Coronary artery (tissue), 2 donors: ENCODE measurements around the gene ASIP.
"Not testable (repeated sequence)": the region's sequence is repeated elsewhere in the genome, so short reads cannot be mapped to it uniquely, and the experiment has no call there.

Experiments used
- DNase-seq: peaks from one replicate; pipeline ENCODE4 v3.0.0-alpha.2; 2017; ENCODE audit warnings: low spot score
- H3K27ac ChIP-seq, 2 donors: fragments of 200-600 bp; sonication (generic); one replicate each; pipeline ENCODE4 v1.5.1; 2016 to 2019
- H3K4me3 ChIP-seq: fragments of 200-600 bp; sonication (generic); 2 replicates; pipeline ENCODE4 v1.5.1; 2016; ENCODE audit warnings: mild to moderate bottlenecking, moderate library complexity
- CTCF ChIP-seq: fragments of 200-600 bp; sonication (generic); IDR thresholded peaks from one replicate; pipeline ENCODE4 v1.5.1; 2019; ENCODE audit warnings: antibody characterized with exemption

ASIP gene

GRCh38 chr20:34240693-34241615, at the start of gene ASIP:
ASIP (plus strand) TSS chr20:34241423; CDS start chr20:34260375, 18,952 bp downstream.
- no peak for DNase-seq
- Histone ChIP-seq H3K4me3 (no peak within 1 kb of the TSS), H3K27ac (no peak within 1 kb of the TSS)
- TF ChIP-seq CTCF: no peak

DNA sequence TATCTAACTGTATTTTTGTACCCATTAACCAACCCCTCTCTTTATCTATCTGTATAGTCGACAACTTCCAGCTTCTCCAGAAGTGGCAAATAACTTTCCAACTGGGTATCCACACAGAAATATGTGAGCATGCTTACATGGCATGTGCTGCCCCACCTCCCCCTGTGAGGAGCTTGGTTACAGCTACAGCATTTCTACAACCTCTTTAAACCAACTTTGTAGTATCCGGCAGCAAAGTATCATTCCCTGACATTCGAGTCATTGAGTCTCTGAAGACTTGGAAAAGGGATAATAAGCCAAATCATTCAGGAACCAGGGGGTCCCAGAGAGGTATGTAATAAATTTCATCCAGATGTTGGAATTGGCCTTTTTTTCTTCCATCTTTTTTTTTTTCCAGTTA, 48.2 kb upstream of the ASIP start:
- DNase-seq: no peak
- H3K4me3 ChIP-seq: no peak overlapping the region
- no peak for TF ChIP-seq CTCF
- H3K27ac ChIP-seq: no peak overlapping the region

DNA sequence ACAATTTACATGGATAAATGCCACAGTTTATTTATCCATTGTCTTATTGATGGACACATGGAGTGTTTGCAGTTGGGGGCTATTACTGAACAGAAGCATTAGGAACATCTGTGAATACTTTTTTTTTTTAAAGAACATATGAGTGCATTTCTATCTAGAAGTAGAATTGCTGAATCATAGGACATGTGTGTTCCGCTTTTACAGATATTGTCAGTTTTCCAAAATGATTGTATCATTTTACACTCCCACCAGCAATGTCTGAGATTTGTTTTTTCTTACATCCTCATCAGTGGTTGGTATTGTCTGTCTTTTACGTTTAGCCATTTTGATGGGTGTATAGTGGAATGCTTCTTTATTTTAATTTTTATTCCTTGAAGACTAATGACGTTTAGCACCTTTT, 42.0 kb upstream of the ASIP start:
- no peak for DNase-seq
- Histone ChIP-seq H3K4me3 (no peak overlapping the region), H3K27ac (no peak overlapping the region)
- TF ChIP-seq CTCF: no peak

DNA sequence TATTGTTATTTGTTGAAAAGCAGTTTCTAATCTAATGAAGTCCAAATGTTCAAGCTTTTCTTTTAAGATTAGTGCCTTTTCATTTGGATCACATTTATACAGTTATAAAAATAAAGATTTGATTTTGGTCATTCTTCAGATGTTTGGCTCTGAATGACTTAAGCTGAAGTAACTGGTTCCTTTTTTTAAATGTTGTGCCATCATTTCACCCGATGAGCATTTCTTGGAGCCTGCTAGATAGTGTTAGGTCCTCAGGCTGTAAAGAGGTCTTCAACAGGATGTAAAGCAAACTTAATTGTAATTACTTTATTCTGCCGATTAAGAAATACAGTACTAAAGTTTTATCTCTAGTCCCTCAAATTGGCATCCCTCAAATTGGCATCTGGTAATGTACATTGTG, 41.2 kb upstream of the ASIP start:
- H3K27ac ChIP-seq: no peak overlapping the region
- no peak overlapping the region for H3K4me3 ChIP-seq
- DNase-seq: no peak
- no peak for TF ChIP-seq CTCF

- Histone ChIP-seq H3K4me3 (no peak overlapping the region), H3K27ac (no peak overlapping the region)
- no peak for TF ChIP-seq CTCF
These were observed 39.7 kb upstream of the ASIP start for GRCh38 chr20:34201531-34201930.

DNA sequence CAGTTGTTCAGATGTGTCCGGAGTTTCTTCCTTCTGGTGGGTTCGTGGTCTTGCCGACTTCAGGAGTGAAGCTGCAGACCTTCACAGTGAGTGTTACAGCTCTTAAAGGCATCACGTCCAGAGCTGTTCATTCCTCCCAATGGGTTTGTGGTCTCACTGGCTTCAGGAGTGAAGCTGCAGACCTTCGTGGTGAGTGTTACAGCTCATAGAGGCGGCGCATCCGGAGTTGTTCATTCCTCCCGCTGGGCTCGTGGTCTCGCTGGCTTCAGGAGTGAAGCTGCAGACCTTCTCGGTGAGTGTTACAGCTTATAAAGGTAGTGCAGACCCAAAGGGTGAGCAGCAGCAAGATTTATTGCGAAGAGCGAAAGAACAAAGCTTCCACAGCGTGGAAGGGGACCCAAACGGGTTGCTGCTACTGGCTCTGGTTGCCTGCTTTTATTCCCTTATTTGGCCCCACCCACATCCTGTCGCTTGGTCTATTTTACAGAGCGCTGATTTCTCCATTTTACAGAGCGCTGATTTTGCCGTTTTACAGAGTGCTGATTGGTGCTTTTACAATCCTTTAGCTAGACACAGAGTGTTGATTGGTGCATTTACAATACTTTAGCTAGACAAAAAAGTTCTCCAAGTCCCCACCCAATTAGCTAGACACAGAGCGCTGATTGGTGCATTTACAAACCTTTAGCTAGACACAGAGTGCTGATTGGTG, 35.9 kb upstream of the ASIP start:
- H3K27ac ChIP-seq, H3K4me3 ChIP-seq, DNase-seq: not testable (repeated sequence)

More at GRCh38 chr20:34201531-34201930, 39.7 kb upstream of the ASIP start:
- DNase-seq: no peak

DNA sequence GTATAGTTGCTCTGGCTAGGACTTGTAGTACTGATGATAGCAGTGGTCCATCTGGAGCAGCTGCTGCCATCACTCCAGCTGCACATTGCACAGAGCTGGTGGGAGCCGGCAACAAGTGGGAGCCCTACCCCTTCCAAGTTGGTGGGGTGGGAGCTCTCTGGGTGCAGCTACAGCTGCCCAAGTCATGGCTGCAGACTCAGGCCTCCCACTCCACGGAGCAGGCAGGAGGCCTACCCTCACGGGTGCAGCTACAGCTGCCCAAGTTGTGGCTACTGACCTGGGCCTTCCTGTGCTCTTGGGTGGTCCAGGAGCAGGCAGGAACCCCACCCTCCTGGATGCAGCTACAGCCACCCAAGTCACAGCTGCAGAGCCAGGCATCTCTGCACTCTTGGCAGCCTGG, 32.1 kb upstream of the ASIP start:
- H3K27ac ChIP-seq: no peak overlapping the region
- TF ChIP-seq CTCF: no peak
- no peak overlapping the region for H3K4me3 ChIP-seq
- DNase-seq: no peak
